GM18507 (cell line): ENCODE results near the gene KLF1.
"Not testable (repeated sequence)": the region's sequence is repeated elsewhere in the genome, so short reads cannot be mapped to it uniquely, and the experiment has no call there.

Source experiments
- DNase-seq: peaks from one replicate; pipeline ENCODE4 v3.0.0; 2011; ENCODE audit warnings: low read depth; ENCODE audit not compliant: insufficient read length; ENCODE audit errors: extremely low spot score
- FAIRE-seq: peaks from 2 replicates; lab custom pipeline; 2011; peaks lifted over from hg19 to GRCh38; lab: Jason Lieb, UNC

Gene KLF1

GRCh38 chr19:12886969-12887747 is at the start of gene KLF1:
Gene KLF1, minus strand, starts transcription at chr19:12887201. Its CDS starts 61 bp downstream, at chr19:12887140.
- FAIRE-seq (no peak), DNase-seq (no peak)

DNA sequence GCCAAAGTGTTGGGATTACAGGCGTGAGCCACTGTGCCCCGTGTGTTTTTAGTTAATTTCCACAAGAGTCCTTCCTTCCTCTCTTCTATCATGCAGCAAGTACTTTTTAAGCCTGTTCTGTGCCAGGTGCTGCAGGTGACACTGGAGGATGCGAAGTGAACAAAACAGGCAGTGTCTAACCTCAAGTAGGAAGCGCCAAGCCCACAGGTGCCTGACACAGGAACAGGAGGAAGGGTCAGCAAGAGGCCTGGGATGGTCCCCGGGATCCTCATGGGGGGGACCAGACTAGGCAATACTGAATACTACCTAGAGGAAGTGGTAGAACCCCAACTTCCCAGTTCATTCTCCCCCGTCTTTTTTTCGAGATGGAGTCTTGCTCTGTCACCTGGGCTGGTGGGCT is 49.6 kb upstream of the KLF1 start:
- FAIRE-seq (no peak), DNase-seq (no peak)

GRCh38 chr19:12935071-12935470 is 48.1 kb upstream of the KLF1 start:
- no peak for DNase-seq
- FAIRE-seq, result no peak

GRCh38 chr19:12933287-12934072 is 46.5 kb upstream of the KLF1 start, which contains the start of gene FARSA:
Gene FARSA, minus strand, starts transcription at chr19:12933711. Its CDS starts 15 bp downstream, at chr19:12933696.
- DNase-seq (peak; percentile 85), FAIRE-seq (peak; percentile 94)

DNA sequence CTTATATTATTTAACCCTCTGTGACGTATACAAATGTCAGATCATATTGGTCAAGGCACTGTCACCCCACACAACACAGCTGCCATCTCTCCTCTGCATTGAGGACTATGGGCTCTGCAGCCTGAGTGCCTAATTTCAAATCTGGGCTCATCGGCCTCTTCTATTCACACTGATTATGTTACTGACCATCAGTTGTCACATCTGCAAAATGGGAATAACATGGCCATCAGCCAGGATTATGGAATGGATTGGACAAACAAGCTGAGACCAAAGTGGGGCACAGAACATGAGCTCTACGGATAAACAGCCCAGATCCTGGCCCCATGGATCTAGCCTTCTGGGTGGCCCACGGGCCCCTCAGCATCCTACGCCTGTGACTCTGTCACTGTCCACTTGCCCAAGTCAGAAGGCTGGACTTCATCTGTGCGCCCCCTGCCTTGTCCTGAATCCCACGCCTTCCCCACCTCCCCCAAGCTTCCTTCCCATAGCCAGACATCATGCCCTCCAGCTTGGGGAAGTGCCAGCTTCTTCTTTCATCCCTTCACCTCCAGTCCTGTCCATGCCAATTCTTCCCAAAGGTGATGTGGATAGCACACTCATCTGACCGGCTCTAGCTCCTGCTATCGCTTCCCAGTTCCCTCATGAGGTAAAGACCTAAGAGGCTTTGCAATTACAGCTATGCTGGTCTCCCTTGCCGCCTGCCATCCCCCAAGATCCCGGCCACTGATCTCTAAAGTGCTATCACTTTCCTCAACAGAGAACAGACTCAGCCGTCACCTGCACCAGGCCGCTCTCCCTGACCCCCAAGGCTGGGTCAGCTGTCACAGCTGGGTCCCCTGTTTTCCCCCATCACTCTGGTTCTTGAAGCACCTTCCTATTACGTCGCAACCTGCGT is 45.6 kb upstream of the KLF1 start:
- FAIRE-seq, result no peak
- no peak for DNase-seq

GRCh38 chr19:12930002-12930645 is 43.1 kb upstream of the KLF1 start:
- DNase-seq (no peak), FAIRE-seq (no peak)

- no peak for DNase-seq
- FAIRE-seq, result no peak
Measured at GRCh38 chr19:12924621-12925310, 37.8 kb upstream of the KLF1 start.

DNA sequence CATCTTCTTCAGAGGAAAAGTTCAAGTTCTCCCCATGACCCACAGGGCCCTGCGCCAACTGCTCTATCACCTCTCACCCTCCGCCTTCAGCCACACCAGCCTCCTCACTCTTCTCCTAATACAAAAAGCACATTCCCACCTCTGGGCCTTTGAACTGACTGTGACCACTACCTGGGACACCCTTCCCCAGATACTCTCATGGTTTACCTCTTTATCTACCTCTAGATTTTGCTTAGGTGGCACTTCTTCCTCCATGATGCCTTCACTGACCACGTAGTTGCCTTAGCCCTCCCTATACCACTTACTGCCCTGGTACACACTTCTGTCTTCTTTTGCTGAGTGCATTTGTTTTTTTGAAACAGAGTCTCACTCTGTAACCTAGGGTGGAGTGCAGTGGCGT is 36.0 kb upstream of the KLF1 start:
- no peak for FAIRE-seq
- DNase-seq, result no peak

- no peak for FAIRE-seq
- no peak for DNase-seq
Measured at GRCh38 chr19:12921047-12921446, 34.0 kb upstream of the KLF1 start.

DNA sequence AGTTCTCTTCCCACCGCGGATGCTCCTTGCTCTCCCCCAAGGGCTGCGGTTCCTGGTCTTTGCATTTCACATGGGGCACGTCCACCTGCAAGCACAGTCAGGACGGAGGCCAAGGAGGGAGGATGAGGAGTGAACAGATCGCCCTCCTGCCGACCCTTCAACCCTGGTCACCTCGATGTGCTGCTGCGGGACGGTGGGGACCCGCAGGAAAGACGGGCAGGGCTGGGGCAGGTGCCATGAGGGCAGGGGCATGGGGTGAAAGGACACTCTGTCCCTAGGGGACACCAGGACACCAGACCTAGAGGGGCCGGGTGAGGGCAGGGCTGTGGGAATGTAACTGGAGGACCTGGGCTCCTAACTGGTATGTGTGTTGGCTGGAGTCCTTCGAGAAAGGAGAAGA is 31.3 kb upstream of the KLF1 start:
- no peak for DNase-seq
- no peak for FAIRE-seq

- not testable (repeated sequence) for FAIRE-seq, DNase-seq
Measured at GRCh38 chr19:12915860-12916259, 28.9 kb upstream of the KLF1 start.

GRCh38 chr19:12913851-12914690 is 27.1 kb upstream of the KLF1 start:
- DNase-seq (no peak), FAIRE-seq (peak; percentile 55)

DNA sequence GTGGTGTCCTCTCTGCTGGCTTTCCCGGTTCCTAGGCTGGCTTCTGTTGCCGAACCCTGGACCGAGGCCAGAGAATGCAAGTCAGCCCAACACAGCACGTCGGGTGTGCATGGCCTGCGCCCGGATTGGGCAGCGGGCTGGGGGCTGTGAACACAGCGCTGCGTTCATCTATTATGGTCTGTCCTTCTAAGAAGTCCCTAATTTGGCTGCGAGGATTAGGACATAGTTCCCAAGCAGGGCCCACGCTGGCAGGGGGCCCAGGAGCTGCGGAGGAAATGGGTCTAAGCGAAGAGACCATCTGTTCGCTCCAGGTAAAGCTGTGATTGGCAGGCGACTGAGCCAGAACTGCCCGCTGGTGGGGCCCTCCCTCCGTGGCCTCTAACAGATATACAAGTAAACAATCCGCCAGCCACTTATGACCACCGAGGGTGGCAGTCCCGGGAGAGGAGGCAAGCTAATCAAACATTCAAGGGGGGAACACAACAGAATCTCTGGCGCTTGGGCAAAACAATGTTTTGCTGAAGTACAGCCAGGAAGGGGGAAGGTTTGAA is 26.1 kb upstream of the KLF1 start:
- FAIRE-seq, result no peak

DNA sequence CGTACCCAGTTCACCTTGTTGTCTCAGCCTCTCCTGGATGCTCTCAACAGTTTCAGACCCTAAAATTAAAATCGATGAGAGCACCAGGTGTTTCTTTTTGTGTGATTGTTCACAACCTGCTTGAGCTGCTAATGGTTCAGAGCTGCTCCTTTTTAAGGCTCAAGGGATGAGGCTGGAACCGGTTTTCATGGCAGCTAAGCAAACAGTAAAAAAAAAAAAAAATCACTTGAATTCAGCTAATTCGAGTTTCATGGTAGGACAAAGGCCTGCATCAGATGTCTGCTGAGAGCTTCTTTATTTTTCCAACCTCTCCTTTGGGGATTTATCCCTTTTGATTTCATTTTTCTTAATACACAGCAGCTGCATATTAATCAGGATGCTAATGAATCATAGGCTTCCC is 25.6 kb upstream of the KLF1 start:
- FAIRE-seq (no peak), DNase-seq (no peak)

More for the DNA sequence above, 26.1 kb upstream of the KLF1 start:
- no peak for DNase-seq

DNA sequence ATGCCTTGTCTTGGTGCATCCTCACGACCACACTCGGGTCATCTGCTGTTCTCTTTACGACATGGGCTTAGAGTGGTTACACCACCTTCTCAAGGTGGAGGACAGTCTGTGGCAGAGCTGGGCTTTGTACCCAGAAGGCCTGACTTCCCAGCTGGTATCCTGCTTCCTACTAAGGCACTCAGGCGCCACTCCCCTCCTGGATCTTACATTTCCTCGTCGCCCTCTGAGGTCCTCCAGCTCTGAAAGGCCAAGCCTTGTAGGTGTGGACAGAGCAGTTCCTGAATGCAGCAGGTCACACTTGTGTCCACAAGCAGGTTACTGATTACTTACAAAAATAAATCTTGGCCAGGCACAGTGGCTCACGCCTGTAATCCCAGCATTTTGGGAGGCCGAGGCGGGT is 20.2 kb upstream of the KLF1 start:
- DNase-seq, result no peak
- FAIRE-seq, result no peak

DNA sequence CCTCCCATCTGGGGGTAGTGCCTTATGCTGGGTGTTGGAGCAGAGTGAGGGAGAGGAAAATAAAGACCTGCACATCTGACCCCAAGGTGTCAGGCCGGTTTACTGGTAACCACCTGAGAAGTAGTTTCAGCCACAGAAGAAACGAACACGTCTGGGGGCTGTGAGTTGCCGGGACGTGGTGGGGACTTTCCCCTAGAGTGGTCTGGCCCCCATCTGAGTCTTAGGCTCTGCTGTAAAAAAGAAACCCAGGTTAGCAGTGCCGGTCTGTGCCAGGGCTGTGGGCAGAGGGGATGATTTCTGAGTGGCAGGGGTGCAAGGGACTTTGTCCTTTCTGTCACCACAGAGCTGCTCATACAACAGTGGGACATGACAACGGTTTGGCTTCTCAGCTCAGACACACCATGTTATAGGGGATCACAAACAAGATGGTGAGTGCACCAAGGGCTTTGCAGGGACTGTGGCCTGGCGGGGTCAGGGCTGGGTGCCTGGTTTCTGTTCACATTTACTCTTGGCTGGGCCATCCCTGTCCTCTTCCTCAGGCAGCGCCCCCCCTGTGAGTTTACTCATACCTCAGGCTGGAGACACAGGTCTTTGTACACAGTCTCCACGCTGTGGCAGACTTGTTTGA is 13.0 kb upstream of the KLF1 start:
- FAIRE-seq (peak; percentile 94), DNase-seq (peak; percentile 54)

GRCh38 chr19:12896460-12896859 is 9.5 kb upstream of the KLF1 start:
- no peak for FAIRE-seq
- DNase-seq, result no peak
